Kidney (tissue), 14 donors: ENCODE measurements around the gene PLAGL1. TPM values are rescaled to one million over a fixed set of nuclear protein-coding genes. Genes with fewer than 3 reads are reported as not detected.
A peak's percentile ranks its signal among the peaks of the same experiment; 100 is the strongest.

Experiments used
- DNase-seq, 5 donors: peaks; one replicate each; pipeline ENCODE4 v3.0.0-alpha.2; 2013 to 2020
- FAIRE-seq: peaks from 2 replicates; lab custom pipeline; 2012; peaks lifted over from hg19 to GRCh38; lab: Jason Lieb, UNC
- H3K27ac ChIP-seq, 2 donors: one replicate each; pipeline ENCODE4 v1.7.0; 2013; ENCODE audit warnings: low read depth in 2 of 2, low read length in 2 of 2, inconsistent platforms in 1 of 2
- H3K27me3 ChIP-seq: one replicate; pipeline ENCODE4 v1.7.1; 2013; ENCODE audit warnings: low read length, inconsistent platforms; ENCODE audit not compliant: control insufficient read depth, insufficient read depth
- H3K36me3 ChIP-seq, 3 donors: one replicate each; pipeline versions ENCODE4 v1.7.0 to v1.7.1; 2013; ENCODE audit warnings: low read length in 3 of 3, control low read depth in 1 of 3, inconsistent platforms in 1 of 3; ENCODE audit not compliant: insufficient read depth in 3 of 3, control insufficient read depth in 2 of 3
- H3K4me1 ChIP-seq, 3 donors: one replicate each; pipeline versions ENCODE4 v1.7.0 to v1.7.1; 2013; ENCODE audit warnings: low read length in 3 of 3, inconsistent platforms in 1 of 3, low read depth in 1 of 3; ENCODE audit not compliant: control insufficient read depth in 2 of 3, insufficient read depth in 2 of 3
- H3K4me3 ChIP-seq, 3 donors: one replicate each; pipeline versions ENCODE4 v1.7.0 to v1.8.1; 2013; ENCODE audit warnings: low read length in 3 of 3, control low read depth in 1 of 3, inconsistent platforms in 1 of 3
- H3K9ac ChIP-seq, 3 donors: one replicate each; pipeline versions ENCODE4 v1.7.0 to v1.7.1; 2013; ENCODE audit warnings: low read length in 3 of 3, control low read depth in 1 of 3, inconsistent platforms in 1 of 3
- H3K9me3 ChIP-seq, 3 donors: one replicate each; pipeline versions ENCODE4 v1.7.0 to v1.7.1; 2013; ENCODE audit warnings: low read length in 3 of 3, control low read depth in 1 of 3, inconsistent platforms in 1 of 3; ENCODE audit not compliant: control insufficient read depth in 2 of 3, insufficient read depth in 1 of 3
- intact Hi-C: fragments of 100-400 bp; cut with DNase I; formaldehyde crosslinking; loops from one replicate; pipeline ENCODE4 v1.11.1; 2022
- polyA plus RNA-seq: library from polyadenylated mRNA; stranded (reverse); fragments of 350-450 nt; fragmentation: Illumina TruSeq; extraction: RNeasy Lipid Tissue Mini Kit (QIAGEN cat#74804); gene quantifications from one replicate; pipeline ENCODE4 v1.2.3, GENCODE V29; 2014; ENCODE audit warnings: low read depth, low replicate concordance; ENCODE audit not compliant: insufficient read depth
- total RNA-seq: library from RNA; stranded (reverse); fragmentation: NEBNext Ultra II Directional; extraction: Animal tissue kit (Norgen Biotek cat#: 25700); gene quantifications from one replicate; pipeline ENCODE4 v1.2.1, GENCODE V29; 2021
- TF ChIP-seq, protein P1 (sequence below): IDR thresholded peaks from 3 replicates; pipeline ENCODE4 v1.5.1; 2012; ENCODE audit warnings: mild to moderate bottlenecking, moderate library complexity, borderline replicate concordance; ENCODE audit not compliant: insufficient read depth; ENCODE audit errors: extremely low read depth
- donor health status: control.
- donor health status: control.
- donor health status: control.
- donor health status: control.
- donor health status: control.
- donor health status: DM: yes; HTN: yes; CAD: no.
- donor health status: Normal renal cell carcinoma (clear cell type).

PLAGL1 gene
- total and polyA plus RNA-seq, 2 donors from 2014 or later, result 7.1 to 23.6 TPM

DNA sequence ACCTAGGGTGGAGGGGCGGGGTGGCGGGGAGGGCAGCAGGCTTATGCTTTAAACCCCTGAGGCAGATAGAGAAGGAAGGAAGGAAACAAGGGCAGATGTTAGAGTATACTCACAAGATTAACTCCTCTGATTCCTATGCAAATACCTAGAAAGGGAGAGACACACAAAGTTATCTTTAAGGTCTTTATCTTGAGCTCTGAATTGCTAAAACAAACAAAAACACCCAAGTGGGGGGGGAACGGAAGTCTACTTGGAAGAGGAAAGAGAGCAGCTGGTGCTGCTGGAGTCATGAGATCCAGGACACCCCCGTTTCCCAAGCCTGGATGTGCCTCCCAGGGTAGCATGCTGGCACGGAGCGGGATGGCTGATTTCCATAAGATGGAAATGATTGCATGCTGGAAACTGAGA lies 43.4 kb downstream of the PLAGL1 start:
- H3K36me3 ChIP-seq, result peaks cover 0 to 2% (median 0%) of the 10 kb centered on the region in 3 donors
- FAIRE-seq, result no peak
- no peak overlapping the region for H3K27ac ChIP-seq
- peaks cover 0 to 3% (median 0%) of the 10 kb centered on the region in 3 donors for H3K4me1 ChIP-seq
- DNase-seq, result peak in 1 of 5 donors; percentile 63
- TF ChIP-seq, protein P1, sequence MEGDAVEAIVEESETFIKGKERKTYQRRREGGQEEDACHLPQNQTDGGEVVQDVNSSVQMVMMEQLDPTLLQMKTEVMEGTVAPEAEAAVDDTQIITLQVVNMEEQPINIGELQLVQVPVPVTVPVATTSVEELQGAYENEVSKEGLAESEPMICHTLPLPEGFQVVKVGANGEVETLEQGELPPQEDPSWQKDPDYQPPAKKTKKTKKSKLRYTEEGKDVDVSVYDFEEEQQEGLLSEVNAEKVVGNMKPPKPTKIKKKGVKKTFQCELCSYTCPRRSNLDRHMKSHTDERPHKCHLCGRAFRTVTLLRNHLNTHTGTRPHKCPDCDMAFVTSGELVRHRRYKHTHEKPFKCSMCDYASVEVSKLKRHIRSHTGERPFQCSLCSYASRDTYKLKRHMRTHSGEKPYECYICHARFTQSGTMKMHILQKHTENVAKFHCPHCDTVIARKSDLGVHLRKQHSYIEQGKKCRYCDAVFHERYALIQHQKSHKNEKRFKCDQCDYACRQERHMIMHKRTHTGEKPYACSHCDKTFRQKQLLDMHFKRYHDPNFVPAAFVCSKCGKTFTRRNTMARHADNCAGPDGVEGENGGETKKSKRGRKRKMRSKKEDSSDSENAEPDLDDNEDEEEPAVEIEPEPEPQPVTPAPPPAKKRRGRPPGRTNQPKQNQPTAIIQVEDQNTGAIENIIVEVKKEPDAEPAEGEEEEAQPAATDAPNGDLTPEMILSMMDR, result no peak
- no peak overlapping the region for H3K9ac ChIP-seq
- no peaks in the 10 kb centered on the region for H3K27me3 ChIP-seq
- H3K9me3 ChIP-seq, result no peaks in the 10 kb centered on the region
- H3K4me3 ChIP-seq, result no peak overlapping the region
- intact Hi-C loops, result no loop called here

DNA sequence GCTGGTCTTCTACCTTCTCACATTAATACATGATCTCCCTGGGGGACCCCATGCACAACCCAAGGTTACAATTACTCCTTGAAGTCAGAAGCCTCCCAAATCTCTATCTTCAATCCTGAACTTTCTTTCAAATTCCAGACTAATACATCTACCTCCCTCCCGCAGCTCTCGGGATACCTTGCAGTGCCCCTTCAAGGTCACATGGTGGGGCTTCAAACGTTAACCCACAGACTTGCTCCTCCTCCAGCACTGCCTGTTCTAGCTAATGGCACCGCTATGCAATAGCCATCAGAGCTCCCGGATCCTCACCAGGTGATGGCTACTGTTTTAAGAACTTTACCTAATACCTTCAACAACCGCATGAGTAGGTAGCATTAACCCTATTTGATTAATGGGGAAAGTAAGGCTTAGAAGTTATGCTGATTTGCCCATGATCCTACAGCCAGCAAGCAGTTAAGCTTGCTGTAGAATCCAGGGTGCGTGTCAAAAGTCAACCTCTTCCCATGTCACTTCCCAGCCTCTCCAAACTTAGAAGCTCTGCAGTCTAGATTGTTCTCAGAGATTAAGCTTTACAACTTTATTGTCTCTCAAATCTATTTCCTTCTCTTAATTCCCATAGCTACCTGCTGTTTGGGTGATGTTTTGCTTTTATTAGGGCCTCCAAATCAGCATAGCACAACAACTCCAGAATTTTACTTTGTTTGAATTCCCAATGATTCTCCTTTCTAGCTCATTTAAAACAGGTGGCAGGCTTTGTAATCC lies 44.7 kb downstream of the PLAGL1 start:
- Histone ChIP-seq H3K9me3 (no peaks in the 10 kb centered on the region), H3K4me3 (no peak overlapping the region), H3K27ac (no peak overlapping the region), H3K36me3 (peaks cover 0 to 2% (median 0%) of the 10 kb centered on the region in 3 donors), H3K27me3 (no peaks in the 10 kb centered on the region), H3K4me1 (peaks cover 0 to 3% (median 0%) of the 10 kb centered on the region in 3 donors), H3K9ac (no peak overlapping the region)
- intact Hi-C loops, result no loop called here
- DNase-seq (no peak), FAIRE-seq (no peak)
- TF ChIP-seq, protein P1, result no peak

DNA sequence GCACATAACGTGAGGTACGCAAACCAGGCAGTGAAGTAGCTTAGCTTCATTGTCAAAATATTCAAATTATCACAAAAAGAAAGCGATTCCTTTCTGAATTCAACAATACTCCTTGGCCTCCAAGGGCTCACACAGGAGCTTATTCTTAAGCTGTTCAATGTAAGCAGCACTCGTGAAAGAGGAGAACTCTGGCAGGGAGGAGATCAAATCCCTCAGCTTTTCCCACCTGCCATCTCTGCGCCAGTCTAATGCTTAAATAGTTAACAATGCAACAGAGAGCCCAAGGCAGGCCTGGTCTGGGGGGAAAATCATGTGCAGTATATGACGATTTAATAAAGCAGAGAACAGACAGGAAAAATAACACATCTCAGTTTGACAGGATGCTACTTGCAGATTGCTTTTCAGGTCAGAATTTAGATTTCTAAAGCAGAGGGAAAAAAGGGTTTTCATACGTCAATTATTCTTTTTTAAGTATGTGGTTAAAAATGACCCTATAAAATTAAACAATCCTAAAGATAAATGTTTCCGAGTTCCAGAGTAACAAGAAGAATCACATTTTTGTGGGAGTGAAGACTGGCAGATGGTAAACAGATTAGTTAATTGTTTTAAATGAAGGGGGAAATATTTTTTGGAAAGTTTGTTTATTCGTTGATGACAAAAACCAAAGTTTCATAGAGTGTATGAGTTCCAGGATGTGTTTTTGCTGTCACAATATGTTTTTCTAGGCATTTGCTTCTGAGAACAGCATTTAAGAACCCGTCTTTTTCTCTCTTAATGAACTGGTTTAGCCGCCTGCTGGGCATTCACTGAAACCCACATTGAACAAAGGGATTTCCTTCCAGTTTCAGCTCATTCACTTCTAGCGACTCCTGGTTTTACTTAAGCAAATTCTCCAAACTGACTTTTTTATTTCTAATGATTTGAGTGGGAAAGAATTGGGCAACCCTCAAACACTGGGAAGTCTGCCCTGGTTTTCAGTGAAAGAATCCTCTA lies 45.9 kb downstream of the PLAGL1 start:
- FAIRE-seq (no peak), DNase-seq (peak in 3 of 5 donors; percentile 36 to 81 (median 76))
- H3K9ac ChIP-seq, result no peak overlapping the region
- no peaks in the 10 kb centered on the region for H3K9me3 ChIP-seq
- TF ChIP-seq, protein P1, result no peak
- H3K27me3 ChIP-seq, result no peaks in the 10 kb centered on the region
- no peak overlapping the region for H3K27ac ChIP-seq
- intact Hi-C loops, result no loop called here
- H3K4me1 ChIP-seq, result peaks cover 0 to 3% (median 0%) of the 10 kb centered on the region in 3 donors
- H3K4me3 ChIP-seq, result no peak overlapping the region
- peaks cover 0 to 2% (median 0%) of the 10 kb centered on the region in 3 donors for H3K36me3 ChIP-seq
